Progenitor cell of endocrine pancreas (in vitro differentiated cells): Measurements from ENCODE around the gene ICAM1. TPM values are rescaled to one million over a fixed set of nuclear protein-coding genes. Genes with fewer than 3 reads are reported as not detected.
"Not testable (repeated sequence)": the region's sequence is repeated elsewhere in the genome, so short reads cannot be mapped to it uniquely, and the experiment has no call there.

Source experiments
- DNase-seq: peaks from one replicate; pipeline ENCODE4 v3.0.0; 2021; ENCODE audit warnings: low spot score; ENCODE audit not compliant: unreplicated experiment
- H3K27ac Mint-ChIP-seq: 2 replicates; pipeline ENCODE4 v1.8.0; 2021; ENCODE audit warnings: mild to moderate bottlenecking, moderate library complexity, mixed read lengths
- H3K27me3 Mint-ChIP-seq: 2 replicates; pipeline ENCODE4 v1.8.0; 2021; ENCODE audit warnings: mixed read lengths
- H3K36me3 Mint-ChIP-seq: 2 replicates; pipeline ENCODE4 v1.8.0; 2022; ENCODE audit warnings: mixed read lengths; ENCODE audit not compliant: insufficient read depth
- H3K4me1 Mint-ChIP-seq: 2 replicates; pipeline ENCODE4 v1.8.0; 2021; ENCODE audit warnings: low read depth, mixed read lengths
- H3K4me3 Mint-ChIP-seq: 2 replicates; pipeline ENCODE4 v1.8.0; 2021; ENCODE audit warnings: low read depth, mild to moderate bottlenecking, moderate library complexity, mixed read lengths
- H3K9me3 Mint-ChIP-seq: 2 replicates; pipeline ENCODE4 v1.8.0; 2021; ENCODE audit warnings: low read depth, mixed read lengths
- CTCF ChIP-seq: fragments of 200-600 bp; sonication (generic); IDR thresholded peaks from one replicate; pipeline ENCODE4 v1.5.0; 2021; ENCODE audit warnings: antibody characterized with exemption, mild to moderate bottlenecking; ENCODE audit not compliant: unreplicated experiment
- total RNA-seq: library from RNA; stranded (reverse); gene quantifications from 2 replicates; pipeline ENCODE4 v1.2.1, GENCODE V29; 2021

ICAM1 gene
- total RNA-seq, 1 donor from 2014 or later, result 0.17 TPM

GRCh38 chr19:10237702-10238101 is 33.2 kb upstream of the ICAM1 start:
- Mint-ChIP-seq H3K36me3 (no peaks in the 10 kb centered on the region), H3K4me3 (no peak overlapping the region), H3K27ac (peak overlapping the region; percentile 52), H3K4me1 (peaks cover 2% of the 10 kb centered on the region), H3K9me3 (no peaks in the 10 kb centered on the region), H3K27me3 (no peaks in the 10 kb centered on the region)
- TF ChIP-seq CTCF, result no peak
- no peak for DNase-seq

GRCh38 chr19:10238172-10238783 is 32.6 kb upstream of the ICAM1 start:
- Mint-ChIP-seq H3K27me3 (no peaks in the 10 kb centered on the region), H3K27ac (peak overlapping the region; percentile 69), H3K9me3 (no peaks in the 10 kb centered on the region), H3K4me1 (peaks cover 2% of the 10 kb centered on the region), H3K4me3 (no peak overlapping the region), H3K36me3 (no peaks in the 10 kb centered on the region)
- TF ChIP-seq CTCF, result no peak
- DNase-seq, result no peak

- H3K36me3 Mint-ChIP-seq, DNase-seq, H3K4me1 Mint-ChIP-seq, H3K4me3 Mint-ChIP-seq, H3K27ac Mint-ChIP-seq, H3K9me3 Mint-ChIP-seq, H3K27me3 Mint-ChIP-seq: not testable (repeated sequence)
These were observed 29.0 kb upstream of the ICAM1 start for GRCh38 chr19:10241826-10242449.

GRCh38 chr19:10243606-10244005 is 27.3 kb upstream of the ICAM1 start:
- Mint-ChIP-seq H3K4me3 (no peak overlapping the region), H3K27ac (no peak overlapping the region), H3K9me3 (no peaks in the 10 kb centered on the region), H3K36me3 (no peaks in the 10 kb centered on the region), H3K27me3 (no peaks in the 10 kb centered on the region), H3K4me1 (peaks cover 2% of the 10 kb centered on the region)
- DNase-seq, result no peak
- TF ChIP-seq CTCF, result no peak

GRCh38 chr19:10245189-10245939 is 25.6 kb upstream of the ICAM1 start:
- H3K4me1 Mint-ChIP-seq, result no peaks in the 10 kb centered on the region
- no peak overlapping the region for H3K27ac Mint-ChIP-seq
- H3K27me3 Mint-ChIP-seq, result no peaks in the 10 kb centered on the region
- H3K9me3 Mint-ChIP-seq, result no peaks in the 10 kb centered on the region
- no peak for DNase-seq
- no peaks in the 10 kb centered on the region for H3K36me3 Mint-ChIP-seq
- no peak overlapping the region for H3K4me3 Mint-ChIP-seq
- TF ChIP-seq CTCF, result no peak

- no peak for TF ChIP-seq CTCF
- Mint-ChIP-seq H3K9me3 (no peaks in the 10 kb centered on the region), H3K27me3 (no peaks in the 10 kb centered on the region), H3K4me3 (no peak overlapping the region), H3K4me1 (no peaks in the 10 kb centered on the region), H3K27ac (no peak overlapping the region), H3K36me3 (no peaks in the 10 kb centered on the region)
- DNase-seq, result no peak
These were observed 24.4 kb upstream of the ICAM1 start for GRCh38 chr19:10246511-10246910.
